Endothelial cell of umbilical vein (primary cell): ENCODE measurements around the gene KRT86. TPM values are rescaled to one million over a fixed set of nuclear protein-coding genes. Genes with fewer than 3 reads are reported as not detected.
A peak's percentile ranks its signal among the peaks of the same experiment; 100 is the strongest.

ENCODE experiments used
- BruUV-seq: library from RNA; stranded (reverse); fragments of 400-500 nt; replicated peaks from 2 replicates; lab custom pipeline; 2021; lab: Mats Ljungman, UMichigan
- CTCF ChIA-PET: fragments of 300-600, 350-600 bp; sonication (Branson Sonifier 250); formaldehyde crosslinking; loops from one replicate; lab custom pipeline; 2021; ENCODE audit warnings: antibody characterized with exemption, inconsistent platforms; lab: Charles Lee
- POLR2A ChIA-PET: fragments of 300-600, 350-600 bp; sonication (Branson Sonifier 250); formaldehyde crosslinking; loops from one replicate; lab custom pipeline; 2021; ENCODE audit warnings: antibody characterized with exemption, inconsistent platforms; lab: Charles Lee
- DNase-seq: peaks from one replicate; pipeline ENCODE4 v3.0.0-alpha.2; 2011; ENCODE audit warnings: low read depth, low spot score
- FAIRE-seq: peaks from 2 replicates; lab custom pipeline; 2011; peaks lifted over from hg19 to GRCh38; lab: Jason Lieb, UNC
- H2AFZ ChIP-seq: 2 replicates; pipeline ENCODE4 v1.6.0; 2012; ENCODE audit warnings: low read depth, low read length, control low read depth, inconsistent platforms
- H3K27ac ChIP-seq: 2 replicates; pipeline ENCODE4 v1.5.1; 2011; ENCODE audit warnings: low read depth, mild to moderate bottlenecking, control low read depth, low read length, moderate library complexity; ENCODE audit not compliant: insufficient read depth
- H3K27me3 ChIP-seq, 2 experiments: 2 replicates each; pipeline versions ENCODE4 v1.6.0 to v1.6.1; 2011; ENCODE audit warnings: low read length in 2 of 2, mixed read lengths in 1 of 2; ENCODE audit not compliant: control insufficient read depth in 2 of 2, insufficient read depth in 2 of 2
- H3K36me3 ChIP-seq, 2 experiments: 2 replicates in 1 of 2; 3 replicates in 1 of 2; pipeline ENCODE4 v1.5.1; 2011; ENCODE audit warnings: low read length in 2 of 2, mild to moderate bottlenecking in 1 of 2, moderate library complexity in 1 of 2; ENCODE audit not compliant: control insufficient read depth in 2 of 2, insufficient read depth in 2 of 2; ENCODE audit errors: extremely low read depth in 1 of 2
- H3K4me1 ChIP-seq: 3 replicates; pipeline ENCODE4 v1.5.1; 2011; ENCODE audit warnings: mild to moderate bottlenecking, low read length; ENCODE audit not compliant: control insufficient read depth, insufficient read depth; ENCODE audit errors: extremely low read depth
- H3K4me2 ChIP-seq: 2 replicates; pipeline ENCODE4 v1.6.1; 2011; ENCODE audit warnings: low read length, control low read depth, mixed read lengths; ENCODE audit not compliant: insufficient read depth
- H3K4me3 ChIP-seq, 3 experiments: fragments of 200-600 bp in 1 of 3; sonication (generic), shearing (Covaris generic) in 1 of 3; replicated peaks in 1 of 3; 2 replicates each; pipeline ENCODE4 v1.5.1; 2011 to 2016; ENCODE audit warnings: control low read depth in 3 of 3, low read length in 3 of 3, mild to moderate bottlenecking in 2 of 3, inconsistent platforms in 1 of 3, low read depth in 1 of 3, moderate library complexity in 1 of 3; ENCODE audit not compliant: insufficient read depth in 1 of 3
- H3K79me2 ChIP-seq: 2 replicates; pipeline ENCODE4 v1.6.0; 2012; ENCODE audit warnings: low read length, inconsistent platforms; ENCODE audit not compliant: control insufficient read depth, insufficient read depth
- H3K9ac ChIP-seq: replicated peaks from 2 replicates; pipeline ENCODE3; 2011; ENCODE audit warnings: low read length, control low read depth; ENCODE audit not compliant: insufficient read depth; ENCODE audit errors: extremely low read depth
- H3K9me1 ChIP-seq: replicated peaks from 3 replicates; pipeline ENCODE4 v1.6.0; 2011; ENCODE audit warnings: mild to moderate bottlenecking, low read length; ENCODE audit not compliant: control insufficient read depth, insufficient read depth; ENCODE audit errors: extremely low read depth
- H3K9me3 ChIP-seq: replicated peaks from 2 replicates; pipeline ENCODE4 v1.5.1; 2012; ENCODE audit warnings: low read length, inconsistent platforms; ENCODE audit not compliant: control insufficient read depth, insufficient read depth
- H4K20me1 ChIP-seq: replicated peaks from 2 replicates; pipeline ENCODE3; 2011; ENCODE audit warnings: mild to moderate bottlenecking, low read length; ENCODE audit not compliant: control insufficient read depth, insufficient read depth; ENCODE audit errors: extremely low read depth
- EZH2 ChIP-seq: IDR thresholded peaks from 2 replicates; pipeline ENCODE4 v1.6.1; 2012; ENCODE audit warnings: borderline replicate concordance, low read depth, mild to moderate bottlenecking, moderate library complexity, low read length, inconsistent platforms; ENCODE audit not compliant: severe bottlenecking
- GATA2 ChIP-seq: IDR thresholded peaks from 2 replicates; pipeline ENCODE4 v1.7.0; 2011; ENCODE audit warnings: low read depth, mild to moderate bottlenecking, moderate library complexity, mixed read lengths, low read length; ENCODE audit not compliant: insufficient read length, insufficient read depth
- JUN ChIP-seq: IDR thresholded peaks from 2 replicates; pipeline ENCODE4 v1.6.1; 2011; ENCODE audit warnings: borderline replicate concordance, low read depth; ENCODE audit not compliant: insufficient read length, insufficient read depth
- MYC ChIP-seq: IDR thresholded peaks from one replicate; pipeline ENCODE4 v1.6.1; 2011; ENCODE audit warnings: mild to moderate bottlenecking, low read depth, low read length
- POLR2A ChIP-seq: IDR thresholded peaks from 2 replicates; pipeline ENCODE4 v1.6.1; 2012; ENCODE audit warnings: low read depth, mild to moderate bottlenecking, control low read depth, low read length
- dilution Hi-C: fragments of 300-500 bp; cut with MboI; formaldehyde crosslinking; loops from one replicate; pipeline ENCODE4 v1.15.0; 2019; ENCODE audit warnings: low sequenced_read_pairs; ENCODE audit not compliant: extremely low pct_ligation_motif_present
- intact Hi-C: fragments of 100-400 bp; cut with micrococcal nuclease; formaldehyde crosslinking; loops from one replicate; pipeline ENCODE4 v1.10.0; 2022
- polyA plus RNA-seq, 4 experiments: library from polyadenylated mRNA; depleted of rRNA in 3 of 4; stranded (reverse) in 3 of 4; unstranded in 1 of 4; fragments of >200 nt; gene quantifications; 2 replicates each; pipeline versions ENCODE4 v1.2.1 to v1.2.3, GENCODE V29; 2011 to 2012; ENCODE audit warnings: missing spikeins in 1 of 4
- total RNA-seq: library from RNA; stranded (reverse); gene quantifications from 2 replicates; pipeline ENCODE4 v1.2.3, GENCODE V29; 2021
- TF ChIP-seq, protein P1 (sequence below), 2 donors: IDR thresholded peaks; 1 replicate in 1 of 2; 2 replicates in 1 of 2; pipeline ENCODE4 v1.5.1; 2011; ENCODE audit warnings: low read length in 2 of 2, mild to moderate bottlenecking in 2 of 2, moderate library complexity in 2 of 2, control low read depth in 1 of 2, inconsistent platforms in 1 of 2, low read depth in 1 of 2; ENCODE audit not compliant: insufficient read depth in 1 of 2; ENCODE audit errors: extremely low read depth in 1 of 2
- TF ChIP-seq, protein P2 (sequence below): IDR thresholded peaks from 2 replicates; pipeline ENCODE4 v1.6.1; 2011; ENCODE audit not compliant: insufficient read depth, insufficient read length

The KRT86 gene
- total and polyA plus RNA-seq, 2 donors (not counting 3 experiments of a cell fraction or from before 2014, with no cell fraction given), result not detected

DNA sequence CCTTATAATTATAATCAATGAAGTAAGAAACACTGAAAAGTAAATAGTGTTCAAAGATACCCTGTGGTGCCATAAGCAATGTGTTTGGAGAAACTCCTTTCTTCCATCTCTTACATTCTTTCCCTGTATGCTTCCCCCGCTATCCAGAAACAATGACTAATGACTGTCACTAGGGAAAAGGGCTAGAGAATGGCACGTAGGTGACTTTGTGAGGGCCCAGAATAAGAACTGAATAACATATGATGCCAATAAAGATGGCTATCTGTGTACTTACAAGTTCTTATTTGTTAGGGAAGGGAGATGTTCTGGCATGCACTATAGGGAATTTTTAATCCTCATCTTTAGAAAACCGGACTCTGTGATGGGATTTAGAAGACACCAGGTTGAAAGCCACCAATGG lies 46.1 kb upstream of the KRT86 start:
- BruUV-seq, result no TSS peak
- Histone ChIP-seq H4K20me1 (no peaks in the 10 kb centered on the region), H3K4me2 (no peak overlapping the region), H3K4me1 (peaks cover 34% of the 10 kb centered on the region), H3K9me3 (no peaks in the 10 kb centered on the region), H3K9ac (no peak overlapping the region), H3K27ac (no peak overlapping the region), H3K9me1 (no peaks in the 10 kb centered on the region), H3K4me3 (no peak overlapping the region), H3K36me3 (no peaks in the 10 kb centered on the region), H2AFZ (no peak overlapping the region), H3K79me2 (peaks cover 5% of the 10 kb centered on the region), H3K27me3 (no peaks in the 10 kb centered on the region)
- TF ChIP-seq MYC (no peak), POLR2A (no peak), GATA2 (no peak)
- TF ChIP-seq, protein P1, sequence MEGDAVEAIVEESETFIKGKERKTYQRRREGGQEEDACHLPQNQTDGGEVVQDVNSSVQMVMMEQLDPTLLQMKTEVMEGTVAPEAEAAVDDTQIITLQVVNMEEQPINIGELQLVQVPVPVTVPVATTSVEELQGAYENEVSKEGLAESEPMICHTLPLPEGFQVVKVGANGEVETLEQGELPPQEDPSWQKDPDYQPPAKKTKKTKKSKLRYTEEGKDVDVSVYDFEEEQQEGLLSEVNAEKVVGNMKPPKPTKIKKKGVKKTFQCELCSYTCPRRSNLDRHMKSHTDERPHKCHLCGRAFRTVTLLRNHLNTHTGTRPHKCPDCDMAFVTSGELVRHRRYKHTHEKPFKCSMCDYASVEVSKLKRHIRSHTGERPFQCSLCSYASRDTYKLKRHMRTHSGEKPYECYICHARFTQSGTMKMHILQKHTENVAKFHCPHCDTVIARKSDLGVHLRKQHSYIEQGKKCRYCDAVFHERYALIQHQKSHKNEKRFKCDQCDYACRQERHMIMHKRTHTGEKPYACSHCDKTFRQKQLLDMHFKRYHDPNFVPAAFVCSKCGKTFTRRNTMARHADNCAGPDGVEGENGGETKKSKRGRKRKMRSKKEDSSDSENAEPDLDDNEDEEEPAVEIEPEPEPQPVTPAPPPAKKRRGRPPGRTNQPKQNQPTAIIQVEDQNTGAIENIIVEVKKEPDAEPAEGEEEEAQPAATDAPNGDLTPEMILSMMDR (IDR thresholded peaks at IDR 0.05; ENCODE audit: extremely low read depth in 1 of 2, insufficient read depth in 1 of 2, low read depth in 1 of 2, low read length in 2 of 2), result no peak
- ChIA-PET POLR2A (no interaction called here), CTCF (interaction anchor here (2.5 to 2.6 kb wide), 2 partner anchors 12 to 99 kb away, joined by 8 read pairs; no protein-coding TSS in a partner anchor)
- dilution Hi-C loops, result no loop called here
- FAIRE-seq (no peak), DNase-seq (no peak)
- intact Hi-C loops, result no loop called here

DNA sequence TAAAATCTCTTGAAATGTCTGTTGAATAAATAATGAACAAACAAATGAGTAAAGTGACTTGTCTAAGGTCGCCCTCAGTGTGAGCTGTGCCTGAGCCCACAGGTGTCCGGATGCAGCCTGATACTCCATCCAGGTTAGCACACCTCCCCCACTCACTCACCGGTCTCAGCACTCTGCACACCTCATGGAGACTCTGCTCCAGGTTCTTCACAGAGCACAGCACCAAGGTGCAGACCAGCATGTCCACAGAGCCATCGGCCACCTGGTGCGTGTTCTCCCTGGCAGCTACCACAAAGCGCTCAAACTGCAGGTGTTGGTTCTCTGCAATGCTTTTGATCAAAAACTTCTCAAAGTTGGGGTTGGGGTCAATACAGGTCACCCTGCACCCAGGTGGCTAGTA lies 45.5 kb upstream of the KRT86 start:
- peak; percentile 31 for FAIRE-seq
- no peak for TF ChIP-seq EZH2
- no peak for TF ChIP-seq JUN
- TF ChIP-seq GATA2, result no peak
- TF ChIP-seq POLR2A, result no peak
- TF ChIP-seq, protein P1 (IDR thresholded peaks at IDR 0.05; ENCODE audit: extremely low read depth in 1 of 2, insufficient read depth in 1 of 2, low read depth in 1 of 2, low read length in 2 of 2), result no peak
- TF ChIP-seq, protein P2, sequence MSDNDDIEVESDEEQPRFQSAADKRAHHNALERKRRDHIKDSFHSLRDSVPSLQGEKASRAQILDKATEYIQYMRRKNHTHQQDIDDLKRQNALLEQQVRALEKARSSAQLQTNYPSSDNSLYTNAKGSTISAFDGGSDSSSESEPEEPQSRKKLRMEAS, result no peak
- TF ChIP-seq MYC, result no peak
- ChIA-PET POLR2A (no interaction called here), CTCF (interaction anchor here (0.6 to 2.6 kb wide), 5 partner anchors 10 to 53 kb away, joined by 3 to 8 read pairs (median 4); no protein-coding TSS in a partner anchor)
- Histone ChIP-seq H3K27me3 (no peaks in the 10 kb centered on the region), H3K4me1 (peaks cover 34% of the 10 kb centered on the region), H3K9ac (no peak overlapping the region), H2AFZ (no peak overlapping the region), H3K4me3 (no peak overlapping the region), H3K79me2 (peaks cover 5% of the 10 kb centered on the region), H3K27ac (no peak overlapping the region), H3K4me2 (no peak overlapping the region), H3K9me1 (no peaks in the 10 kb centered on the region), H3K9me3 (no peaks in the 10 kb centered on the region), H3K36me3 (no peaks in the 10 kb centered on the region), H4K20me1 (no peaks in the 10 kb centered on the region)
- no TSS peak for BruUV-seq
- intact Hi-C loops, result no loop called here
- dilution Hi-C loops, result no loop called here
- no peak for DNase-seq
